ENCODE data around the gene TMEM19.

DNA sequence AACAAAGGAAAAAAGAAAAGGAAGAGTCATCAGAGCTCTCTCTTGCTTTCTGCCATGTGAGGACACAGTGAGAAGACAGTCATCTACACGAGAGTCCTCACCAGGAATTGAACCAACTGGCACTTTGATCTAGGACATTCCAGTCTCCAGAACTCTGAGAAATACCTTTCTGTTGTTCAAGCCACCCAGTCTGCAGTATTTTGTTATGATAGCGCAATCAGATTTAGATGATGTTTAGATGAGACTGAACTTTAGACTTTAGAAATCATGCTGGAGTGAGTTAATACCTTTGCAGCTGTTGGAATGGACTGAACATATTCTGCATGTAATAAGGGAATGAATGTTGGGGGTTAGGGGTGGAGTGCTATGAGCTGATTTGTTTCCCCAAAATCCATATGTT, 40.7 kb downstream of the TMEM19 start:
- TF ChIP-seq, protein P1, sequence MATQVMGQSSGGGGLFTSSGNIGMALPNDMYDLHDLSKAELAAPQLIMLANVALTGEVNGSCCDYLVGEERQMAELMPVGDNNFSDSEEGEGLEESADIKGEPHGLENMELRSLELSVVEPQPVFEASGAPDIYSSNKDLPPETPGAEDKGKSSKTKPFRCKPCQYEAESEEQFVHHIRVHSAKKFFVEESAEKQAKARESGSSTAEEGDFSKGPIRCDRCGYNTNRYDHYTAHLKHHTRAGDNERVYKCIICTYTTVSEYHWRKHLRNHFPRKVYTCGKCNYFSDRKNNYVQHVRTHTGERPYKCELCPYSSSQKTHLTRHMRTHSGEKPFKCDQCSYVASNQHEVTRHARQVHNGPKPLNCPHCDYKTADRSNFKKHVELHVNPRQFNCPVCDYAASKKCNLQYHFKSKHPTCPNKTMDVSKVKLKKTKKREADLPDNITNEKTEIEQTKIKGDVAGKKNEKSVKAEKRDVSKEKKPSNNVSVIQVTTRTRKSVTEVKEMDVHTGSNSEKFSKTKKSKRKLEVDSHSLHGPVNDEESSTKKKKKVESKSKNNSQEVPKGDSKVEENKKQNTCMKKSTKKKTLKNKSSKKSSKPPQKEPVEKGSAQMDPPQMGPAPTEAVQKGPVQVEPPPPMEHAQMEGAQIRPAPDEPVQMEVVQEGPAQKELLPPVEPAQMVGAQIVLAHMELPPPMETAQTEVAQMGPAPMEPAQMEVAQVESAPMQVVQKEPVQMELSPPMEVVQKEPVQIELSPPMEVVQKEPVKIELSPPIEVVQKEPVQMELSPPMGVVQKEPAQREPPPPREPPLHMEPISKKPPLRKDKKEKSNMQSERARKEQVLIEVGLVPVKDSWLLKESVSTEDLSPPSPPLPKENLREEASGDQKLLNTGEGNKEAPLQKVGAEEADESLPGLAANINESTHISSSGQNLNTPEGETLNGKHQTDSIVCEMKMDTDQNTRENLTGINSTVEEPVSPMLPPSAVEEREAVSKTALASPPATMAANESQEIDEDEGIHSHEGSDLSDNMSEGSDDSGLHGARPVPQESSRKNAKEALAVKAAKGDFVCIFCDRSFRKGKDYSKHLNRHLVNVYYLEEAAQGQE (IDR thresholded peaks at IDR 0.05; ENCODE audit: unreplicated experiment): no peak
- TF ChIP-seq, protein P2, sequence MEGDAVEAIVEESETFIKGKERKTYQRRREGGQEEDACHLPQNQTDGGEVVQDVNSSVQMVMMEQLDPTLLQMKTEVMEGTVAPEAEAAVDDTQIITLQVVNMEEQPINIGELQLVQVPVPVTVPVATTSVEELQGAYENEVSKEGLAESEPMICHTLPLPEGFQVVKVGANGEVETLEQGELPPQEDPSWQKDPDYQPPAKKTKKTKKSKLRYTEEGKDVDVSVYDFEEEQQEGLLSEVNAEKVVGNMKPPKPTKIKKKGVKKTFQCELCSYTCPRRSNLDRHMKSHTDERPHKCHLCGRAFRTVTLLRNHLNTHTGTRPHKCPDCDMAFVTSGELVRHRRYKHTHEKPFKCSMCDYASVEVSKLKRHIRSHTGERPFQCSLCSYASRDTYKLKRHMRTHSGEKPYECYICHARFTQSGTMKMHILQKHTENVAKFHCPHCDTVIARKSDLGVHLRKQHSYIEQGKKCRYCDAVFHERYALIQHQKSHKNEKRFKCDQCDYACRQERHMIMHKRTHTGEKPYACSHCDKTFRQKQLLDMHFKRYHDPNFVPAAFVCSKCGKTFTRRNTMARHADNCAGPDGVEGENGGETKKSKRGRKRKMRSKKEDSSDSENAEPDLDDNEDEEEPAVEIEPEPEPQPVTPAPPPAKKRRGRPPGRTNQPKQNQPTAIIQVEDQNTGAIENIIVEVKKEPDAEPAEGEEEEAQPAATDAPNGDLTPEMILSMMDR (conservative IDR thresholded peaks at IDR 0.05; ENCODE audit: low read depth in 2 of 2): no peak
- no peak for TF ChIP-seq EZH2 (IDR thresholded peaks at IDR 0.05; ENCODE audit: low read depth, unreplicated experiment)
- TF ChIP-seq POLR2AphosphoS5 (IDR thresholded peaks at IDR 0.05; ENCODE audit: low read depth): no peak
- TF ChIP-seq ZNF114 (CRISPR knock-in tag; IDR thresholded peaks at IDR 0.05): no peak
- TF ChIP-seq ZNF331 (CRISPR knock-in tag; IDR thresholded peaks at IDR 0.05; ENCODE audit: low read depth): no peak
- no peak for TF ChIP-seq JUNB (IDR thresholded peaks at IDR 0.05; ENCODE audit: unreplicated experiment)
- TF ChIP-seq CREB1 (CRISPR knock-in tag; IDR thresholded peaks at IDR 0.05; ENCODE audit: low read depth): no peak
- no peak for TF ChIP-seq EZH2phosphoT487 (IDR thresholded peaks at IDR 0.05; ENCODE audit: unreplicated experiment)
- TF ChIP-seq NANOG (IDR thresholded peaks at IDR 0.05; ENCODE audit: borderline replicate concordance): no peak
